CD4-positive, alpha-beta T cell treated with Interferon alpha-2 for 1 hour (primary cell): ENCODE data around the gene INPP5F.
"Not testable (repeated sequence)": the region's sequence is repeated elsewhere in the genome, so short reads cannot be mapped to it uniquely, and the experiment has no call there.

Experiments
- DNase-seq, 2 donors: peaks; one replicate each; pipeline ENCODE4 v3.0.0-alpha.2; 2020 to 2022

Gene INPP5F

DNA sequence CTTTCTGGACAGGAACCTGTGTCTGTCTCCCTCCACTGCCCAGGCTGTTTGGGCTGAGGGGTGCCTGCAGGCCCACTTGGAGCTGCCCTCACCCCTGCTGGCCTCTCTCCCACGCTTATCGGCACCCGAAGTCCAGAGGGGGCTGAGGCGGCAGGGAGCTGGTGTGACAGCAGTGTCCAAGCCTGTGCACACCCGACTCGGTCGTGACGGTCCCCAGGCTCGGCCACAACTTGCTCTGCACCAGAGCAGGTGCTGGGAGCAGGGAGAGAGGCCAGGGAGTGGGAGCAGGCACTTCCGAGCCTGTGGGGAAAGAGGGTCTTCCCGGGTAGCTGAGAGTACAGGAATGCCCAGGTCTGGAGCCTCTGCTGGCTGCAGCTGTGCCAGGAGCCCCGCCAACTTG is 23.0 kb downstream of the INPP5F start:
- DNase-seq: no peak

GRCh38 chr10:119749455-119749854 is 23.6 kb downstream of the INPP5F start:
- no peak for DNase-seq

GRCh38 chr10:119750391-119751230 is 24.8 kb downstream of the INPP5F start:
- peak; percentile 69 to 71 for DNase-seq

- no peak for DNase-seq
Measured at GRCh38 chr10:119753309-119753708, 27.5 kb downstream of the INPP5F start.

- no peak for DNase-seq
Measured at GRCh38 chr10:119754085-119754484, 28.2 kb downstream of the INPP5F start.

- DNase-seq: no peak
Measured at GRCh38 chr10:119754936-119755335, 29.1 kb downstream of the INPP5F start.

DNA sequence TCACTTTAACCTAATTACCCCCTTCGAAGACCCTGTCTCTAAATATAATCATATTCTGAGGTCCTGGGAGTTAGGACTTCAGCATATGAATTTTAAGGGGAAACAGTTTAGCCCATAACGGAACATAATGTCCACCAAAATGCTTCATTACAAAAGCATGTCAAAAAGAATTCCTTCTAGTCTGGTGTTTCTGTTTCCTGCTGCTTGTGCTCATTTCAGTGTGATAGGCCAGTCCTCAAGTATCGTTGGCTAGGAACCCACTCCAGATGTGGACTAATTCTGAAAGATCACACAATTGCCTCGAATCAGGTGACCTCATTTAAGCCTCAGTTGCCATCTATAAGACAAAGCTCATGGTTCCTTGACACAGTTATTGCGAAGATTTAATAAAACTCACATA is 29.6 kb downstream of the INPP5F start:
- DNase-seq: no peak

GRCh38 chr10:119758448-119759195 is 32.8 kb downstream of the INPP5F start:
- no peak for DNase-seq

DNA sequence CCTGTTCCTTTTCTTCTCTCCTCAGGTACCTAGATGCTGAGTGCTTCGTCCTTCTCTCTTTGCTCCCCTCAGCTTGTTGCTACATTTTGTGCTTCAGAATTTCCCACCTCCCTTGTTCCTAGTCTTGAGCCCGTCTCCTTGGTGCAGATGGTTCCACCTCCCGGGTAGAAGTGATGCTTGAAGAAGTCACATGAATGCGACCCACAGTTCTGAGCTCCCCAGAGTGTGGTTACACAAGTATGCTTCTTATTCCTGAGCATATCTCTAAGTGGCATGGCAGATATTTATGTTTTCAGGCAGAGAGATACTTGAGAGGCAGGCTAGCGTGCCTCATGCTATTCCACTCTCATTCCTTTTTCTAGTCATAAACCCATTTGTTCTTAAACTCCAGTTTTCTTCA is 34.0 kb downstream of the INPP5F start:
- DNase-seq: no peak

- DNase-seq: no peak
Measured at GRCh38 chr10:119761106-119761505, 35.3 kb downstream of the INPP5F start.

DNA sequence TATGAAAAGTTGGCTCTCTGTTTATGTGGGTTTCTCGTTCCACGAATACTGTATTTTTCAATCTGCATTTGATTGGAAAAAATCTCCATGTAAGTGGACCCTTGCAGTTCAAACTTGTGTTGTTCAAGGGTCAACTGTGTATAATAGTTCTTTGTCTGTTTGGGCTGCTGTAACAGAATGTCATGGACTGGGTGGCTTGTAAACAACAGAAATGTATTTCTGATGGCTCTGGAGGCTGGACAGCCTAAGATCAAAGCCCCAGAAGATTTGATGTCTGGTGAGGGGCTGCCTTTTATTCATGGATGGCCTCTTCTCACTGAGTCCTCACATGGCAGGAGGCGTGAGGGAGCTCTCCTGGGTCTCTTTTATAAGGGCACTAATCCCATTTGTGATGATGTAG is 36.2 kb downstream of the INPP5F start:
- DNase-seq: no peak

DNA sequence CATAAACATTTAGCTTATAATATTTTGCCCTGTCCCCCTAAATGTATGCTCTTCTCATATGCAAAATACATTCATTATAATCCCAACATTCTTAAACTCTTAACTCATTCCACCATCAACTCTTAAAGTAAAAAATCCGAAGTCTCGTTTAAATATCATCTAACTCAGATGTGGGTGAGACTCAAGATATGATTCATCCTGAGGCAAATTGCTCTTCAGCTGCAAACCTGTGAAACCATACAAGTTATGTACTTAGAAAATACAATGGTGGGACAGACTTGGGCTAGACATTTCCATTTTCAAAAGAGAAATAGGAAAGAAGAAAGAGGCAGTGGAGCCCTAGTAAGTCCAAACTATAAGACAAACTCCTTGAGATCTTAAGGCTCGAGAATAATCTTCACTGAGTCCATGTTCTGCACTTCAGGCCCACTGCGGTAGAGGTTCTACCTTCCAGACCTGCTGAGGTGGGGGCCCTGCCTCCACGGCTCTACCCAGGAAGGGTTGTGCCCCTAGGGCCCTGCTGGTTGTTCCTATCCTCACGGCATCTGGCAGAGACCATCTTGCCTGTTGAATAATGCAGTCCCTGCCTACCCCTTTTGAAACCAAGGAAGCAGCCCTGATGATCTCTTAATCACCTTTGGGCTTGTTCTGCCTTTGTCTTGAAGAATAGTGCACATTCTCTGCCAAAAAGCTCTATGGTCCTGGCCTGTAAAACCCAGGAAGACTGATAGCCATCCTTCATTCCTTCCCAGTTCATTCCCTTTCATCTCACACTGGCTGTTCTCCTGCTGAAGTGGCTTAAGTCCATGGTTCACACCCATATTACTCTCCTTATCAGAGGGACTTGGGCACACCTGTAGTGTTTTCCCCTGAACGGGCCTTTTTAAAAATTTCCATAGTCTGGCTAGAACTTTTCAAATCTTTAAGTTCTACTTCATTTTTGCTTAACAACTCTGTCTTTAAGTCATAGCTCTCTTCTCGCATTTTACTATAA is 37.3 kb downstream of the INPP5F start:
- no peak for DNase-seq

GRCh38 chr10:119768455-119769094 is 42.7 kb downstream of the INPP5F start:
- no peak for DNase-seq

DNA sequence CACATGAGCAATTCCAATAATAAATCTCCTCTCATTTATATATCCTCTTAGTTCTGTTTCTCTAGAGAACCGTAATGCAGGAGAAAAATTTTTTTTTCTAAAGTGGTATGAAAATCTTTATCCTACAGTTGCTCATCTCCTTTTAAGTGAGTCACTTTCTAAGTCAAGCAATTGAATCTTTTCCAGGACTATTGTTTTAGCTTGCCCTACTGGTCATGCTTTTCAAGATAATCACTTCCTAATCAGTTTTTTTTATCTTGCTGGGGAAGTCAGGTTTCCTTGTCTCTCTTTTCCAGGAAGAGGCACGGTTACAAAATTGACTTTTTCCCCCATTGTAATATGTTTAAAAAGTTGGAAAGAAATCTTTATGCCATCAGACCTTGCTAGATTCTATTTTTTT is 44.0 kb downstream of the INPP5F start:
- no peak for DNase-seq

- DNase-seq: no peak
Measured at GRCh38 chr10:119770928-119771327, 45.1 kb downstream of the INPP5F start.

DNA sequence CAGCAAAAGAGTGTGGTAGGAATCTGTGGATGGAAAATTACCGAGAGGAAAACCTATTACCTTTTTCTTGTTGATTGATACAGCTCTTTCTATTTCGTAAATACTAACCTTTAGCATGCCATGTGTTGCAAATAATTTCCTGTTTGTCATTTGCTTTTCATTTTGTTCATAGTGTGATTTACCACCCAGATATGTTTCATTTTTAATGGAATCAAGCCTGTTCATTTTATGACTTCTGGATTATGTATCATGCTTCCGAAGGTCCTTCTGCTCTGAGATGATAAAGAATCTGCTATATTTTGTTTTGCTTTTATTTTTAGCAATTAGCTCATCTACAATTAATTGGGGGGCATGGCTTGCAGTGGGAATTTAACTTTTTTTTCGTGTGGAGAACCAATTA is 46.5 kb downstream of the INPP5F start:
- no peak for DNase-seq

DNA sequence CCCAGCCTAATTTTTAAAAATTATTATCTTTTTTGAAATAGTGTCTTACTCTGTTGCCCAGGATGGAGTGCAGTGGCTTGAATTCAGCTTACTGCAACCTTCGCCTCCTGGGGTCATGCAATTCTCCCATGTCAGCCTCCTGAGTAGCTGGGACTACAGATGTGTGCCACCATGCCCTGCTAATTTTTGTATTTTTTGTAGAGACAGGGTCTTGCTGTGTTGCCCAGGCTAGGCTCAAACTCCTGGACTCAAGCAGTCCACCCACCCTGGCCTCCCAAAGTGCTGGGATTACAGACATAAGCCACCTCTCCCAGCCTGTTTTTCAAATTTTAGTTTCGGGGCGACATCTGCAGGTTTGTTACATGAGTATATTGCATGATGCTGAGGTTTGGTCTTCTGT is 47.2 kb downstream of the INPP5F start:
- DNase-seq: not testable (repeated sequence)

- no peak for DNase-seq
Measured at GRCh38 chr10:119775529-119775928, 49.7 kb downstream of the INPP5F start.

- no peak for DNase-seq
Measured at GRCh38 chr10:119776536-119776935, 50.7 kb downstream of the INPP5F start.

DNA sequence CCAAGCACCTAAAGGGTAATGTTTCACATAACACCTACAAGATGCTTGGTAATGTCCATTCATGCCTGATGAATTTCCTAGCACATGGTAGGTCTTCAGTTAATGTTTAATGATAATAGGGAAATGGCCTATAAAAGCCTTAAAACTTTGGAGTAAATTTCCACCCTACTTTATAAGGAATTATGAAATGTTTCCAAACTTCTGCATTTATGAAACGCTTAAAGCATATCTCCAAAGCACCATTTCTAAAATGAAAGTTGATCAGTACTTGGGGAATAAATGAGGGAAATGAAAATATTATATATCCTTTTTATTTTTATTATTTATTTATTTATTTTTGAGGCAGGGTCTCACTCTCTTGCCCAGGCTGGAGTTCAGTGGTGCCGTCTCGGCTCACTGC is 51.8 kb downstream of the INPP5F start:
- DNase-seq: no peak

DNA sequence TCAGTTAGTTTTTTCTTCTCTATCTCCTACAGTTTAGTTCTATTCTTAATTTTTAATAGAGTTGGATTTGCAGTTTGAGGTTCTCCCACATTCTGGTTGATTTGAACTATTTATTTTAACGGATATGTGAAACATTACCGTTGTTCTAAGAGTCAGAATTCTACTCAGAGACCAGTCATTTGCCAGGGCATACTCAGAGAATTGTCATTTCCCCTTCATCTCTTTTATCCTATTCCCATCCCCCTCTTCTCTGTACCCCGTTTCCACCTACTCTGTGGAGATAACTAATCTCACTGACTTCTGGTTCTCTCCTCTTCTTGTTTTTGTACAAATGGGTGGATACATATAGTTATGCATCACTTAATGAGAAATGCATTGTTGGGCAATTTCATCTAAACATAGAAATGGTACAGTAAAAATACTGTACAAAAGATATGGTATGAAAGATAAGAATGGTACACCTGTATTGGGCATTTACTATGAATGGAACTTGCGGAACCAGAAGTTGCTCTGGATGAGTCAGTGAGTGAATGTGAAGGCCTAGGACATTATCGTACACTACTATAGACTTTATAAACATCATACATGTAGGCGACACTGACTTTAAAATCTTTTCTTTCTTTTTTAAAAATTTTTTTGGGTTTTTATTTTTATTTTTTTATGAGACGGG is 53.1 kb downstream of the INPP5F start:
- no peak for DNase-seq
